ENCODE data around the gene TAPT1. TPM values are rescaled to one million over a fixed set of nuclear protein-coding genes. Genes with fewer than 3 reads are reported as not detected.

Gene TAPT1
- total RNA-seq, 1 experiment from 2014 or later, result 17.3 TPM

- POLR2A ChIA-PET, result no interaction called here
- no peak for DNase-seq (ENCODE audit: low read depth, low spot score)
- Histone ChIP-seq H3K27ac (ENCODE audit: low read length) (no peak overlapping the region), H3K36me3 (ENCODE audit: control insufficient read depth, insufficient read depth, low read length) (no peaks in the 10 kb centered on the region), H3K27me3 (ENCODE audit: control insufficient read depth, insufficient read depth, low read length) (0 out of 2 replicates have a peak, but pooled peaks cover 2% of the 10 kb centered on the region), H3K4me3 (ENCODE audit: low read depth in 2 of 2, low read length in 2 of 2) (no peak overlapping the region), H3K4me1 (ENCODE audit: control insufficient read depth, insufficient read depth, low read length) (no peaks in the 10 kb centered on the region), H3K9me3 (ENCODE audit: control insufficient read depth, insufficient read depth, low read depth, low read length) (no peaks in the 10 kb centered on the region)
- intact Hi-C loops (cut with micrococcal nuclease; ENCODE audit: unreplicated experiment), result no loop called here
- TF ChIP-seq, protein P1, sequence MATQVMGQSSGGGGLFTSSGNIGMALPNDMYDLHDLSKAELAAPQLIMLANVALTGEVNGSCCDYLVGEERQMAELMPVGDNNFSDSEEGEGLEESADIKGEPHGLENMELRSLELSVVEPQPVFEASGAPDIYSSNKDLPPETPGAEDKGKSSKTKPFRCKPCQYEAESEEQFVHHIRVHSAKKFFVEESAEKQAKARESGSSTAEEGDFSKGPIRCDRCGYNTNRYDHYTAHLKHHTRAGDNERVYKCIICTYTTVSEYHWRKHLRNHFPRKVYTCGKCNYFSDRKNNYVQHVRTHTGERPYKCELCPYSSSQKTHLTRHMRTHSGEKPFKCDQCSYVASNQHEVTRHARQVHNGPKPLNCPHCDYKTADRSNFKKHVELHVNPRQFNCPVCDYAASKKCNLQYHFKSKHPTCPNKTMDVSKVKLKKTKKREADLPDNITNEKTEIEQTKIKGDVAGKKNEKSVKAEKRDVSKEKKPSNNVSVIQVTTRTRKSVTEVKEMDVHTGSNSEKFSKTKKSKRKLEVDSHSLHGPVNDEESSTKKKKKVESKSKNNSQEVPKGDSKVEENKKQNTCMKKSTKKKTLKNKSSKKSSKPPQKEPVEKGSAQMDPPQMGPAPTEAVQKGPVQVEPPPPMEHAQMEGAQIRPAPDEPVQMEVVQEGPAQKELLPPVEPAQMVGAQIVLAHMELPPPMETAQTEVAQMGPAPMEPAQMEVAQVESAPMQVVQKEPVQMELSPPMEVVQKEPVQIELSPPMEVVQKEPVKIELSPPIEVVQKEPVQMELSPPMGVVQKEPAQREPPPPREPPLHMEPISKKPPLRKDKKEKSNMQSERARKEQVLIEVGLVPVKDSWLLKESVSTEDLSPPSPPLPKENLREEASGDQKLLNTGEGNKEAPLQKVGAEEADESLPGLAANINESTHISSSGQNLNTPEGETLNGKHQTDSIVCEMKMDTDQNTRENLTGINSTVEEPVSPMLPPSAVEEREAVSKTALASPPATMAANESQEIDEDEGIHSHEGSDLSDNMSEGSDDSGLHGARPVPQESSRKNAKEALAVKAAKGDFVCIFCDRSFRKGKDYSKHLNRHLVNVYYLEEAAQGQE (IDR thresholded peaks at IDR 0.05; ENCODE audit: insufficient read depth in 1 of 2, low read depth in 2 of 2, low read length in 1 of 2), result no peak
- TF ChIP-seq TCF7L2 (IDR thresholded peaks at IDR 0.05; ENCODE audit: low read depth, low read length) (no peak), POLR2AphosphoS5 (IDR thresholded peaks at IDR 0.05; ENCODE audit: low read depth, low read length) (no peak), SIN3A (IDR thresholded peaks at IDR 0.05; ENCODE audit: borderline replicate concordance, insufficient read depth, low read depth, low read length) (no peak)
- TF ChIP-seq, protein P2, sequence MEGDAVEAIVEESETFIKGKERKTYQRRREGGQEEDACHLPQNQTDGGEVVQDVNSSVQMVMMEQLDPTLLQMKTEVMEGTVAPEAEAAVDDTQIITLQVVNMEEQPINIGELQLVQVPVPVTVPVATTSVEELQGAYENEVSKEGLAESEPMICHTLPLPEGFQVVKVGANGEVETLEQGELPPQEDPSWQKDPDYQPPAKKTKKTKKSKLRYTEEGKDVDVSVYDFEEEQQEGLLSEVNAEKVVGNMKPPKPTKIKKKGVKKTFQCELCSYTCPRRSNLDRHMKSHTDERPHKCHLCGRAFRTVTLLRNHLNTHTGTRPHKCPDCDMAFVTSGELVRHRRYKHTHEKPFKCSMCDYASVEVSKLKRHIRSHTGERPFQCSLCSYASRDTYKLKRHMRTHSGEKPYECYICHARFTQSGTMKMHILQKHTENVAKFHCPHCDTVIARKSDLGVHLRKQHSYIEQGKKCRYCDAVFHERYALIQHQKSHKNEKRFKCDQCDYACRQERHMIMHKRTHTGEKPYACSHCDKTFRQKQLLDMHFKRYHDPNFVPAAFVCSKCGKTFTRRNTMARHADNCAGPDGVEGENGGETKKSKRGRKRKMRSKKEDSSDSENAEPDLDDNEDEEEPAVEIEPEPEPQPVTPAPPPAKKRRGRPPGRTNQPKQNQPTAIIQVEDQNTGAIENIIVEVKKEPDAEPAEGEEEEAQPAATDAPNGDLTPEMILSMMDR (IDR thresholded peaks at IDR 0.05), result no peak
- CTCF ChIA-PET, result no interaction called here
- BruUV-seq (replicated peaks), result no TSS peak
- no peak for ATAC-seq
- in situ Hi-C loops (cut with HindIII; ENCODE audit: low pct_unique_long_range_greater_than_20kb, low sequenced_read_pairs), result no loop called here
Measured at GRCh38 chr4:16113741-16114140, 112.5 kb downstream of the TAPT1 start.

DNA sequence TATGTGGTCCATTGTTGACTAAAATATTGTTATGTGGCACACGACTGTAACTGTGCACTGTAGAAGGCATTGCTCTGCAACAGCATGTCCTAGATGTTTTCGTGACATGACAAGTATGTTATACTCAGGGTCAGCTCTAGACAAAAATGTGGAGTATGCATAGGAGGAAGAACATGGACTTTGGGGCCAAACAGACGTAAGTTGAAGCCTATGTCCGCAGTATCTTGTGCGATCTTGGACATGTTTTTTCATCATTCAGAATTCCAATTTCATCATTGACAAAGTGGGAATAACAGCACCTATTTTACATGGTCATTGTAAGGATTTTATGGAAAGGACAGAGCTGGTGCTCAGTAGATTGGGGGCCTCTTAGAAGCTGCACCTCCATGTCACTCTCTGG, 114.7 kb downstream of the TAPT1 start:
- no peaks in the 10 kb centered on the region for H3K27me3 ChIP-seq (ENCODE audit: control insufficient read depth, insufficient read depth, low read length)
- POLR2A ChIA-PET, result no interaction called here
- no peak overlapping the region for H3K4me3 ChIP-seq (ENCODE audit: low read depth in 2 of 2, low read length in 2 of 2)
- no TSS peak for BruUV-seq (replicated peaks)
- intact Hi-C loops (cut with micrococcal nuclease; ENCODE audit: unreplicated experiment), result no loop called here
- CTCF ChIA-PET, result no interaction called here
- in situ Hi-C loops (cut with HindIII; ENCODE audit: low pct_unique_long_range_greater_than_20kb, low sequenced_read_pairs), result no loop called here
- TF ChIP-seq POLR2AphosphoS5 (IDR thresholded peaks at IDR 0.05; ENCODE audit: low read depth, low read length), result no peak
- no peak for TF ChIP-seq TCF7L2 (IDR thresholded peaks at IDR 0.05; ENCODE audit: low read depth, low read length)
- no peak for TF ChIP-seq SIN3A (IDR thresholded peaks at IDR 0.05; ENCODE audit: borderline replicate concordance, insufficient read depth, low read depth, low read length)
- TF ChIP-seq, protein P2 (IDR thresholded peaks at IDR 0.05), result no peak
- TF ChIP-seq, protein P1 (IDR thresholded peaks at IDR 0.05; ENCODE audit: insufficient read depth in 1 of 2, low read depth in 2 of 2, low read length in 1 of 2), result no peak
- DNase-seq (ENCODE audit: low read depth, low spot score), result no peak
- ATAC-seq, result no peak
- no peaks in the 10 kb centered on the region for H3K36me3 ChIP-seq (ENCODE audit: control insufficient read depth, insufficient read depth, low read length)
- H3K9me3 ChIP-seq (ENCODE audit: control insufficient read depth, insufficient read depth, low read depth, low read length), result no peaks in the 10 kb centered on the region
- no peak overlapping the region for H3K27ac ChIP-seq (ENCODE audit: low read length)
- H3K4me1 ChIP-seq (ENCODE audit: control insufficient read depth, insufficient read depth, low read length), result no peaks in the 10 kb centered on the region
